ENCODE data around the gene ADCY4. TPM values are rescaled to one million over a fixed set of nuclear protein-coding genes. Genes with fewer than 3 reads are reported as not detected.

Gene ADCY4
- total and polyA plus RNA-seq, 2 of the 8 experiments (the other 6 are each of a cell fraction or from before 2014, with no cell fraction given) = 0.27 to 0.35 TPM

GRCh38 chr14:24334431-24335291, at the start of gene ADCY4 (continued):
- TF ChIP-seq SUZ12 (IDR thresholded peaks at IDR 0.05; ENCODE audit: low read length) = peak; percentile 90
- peak in 1 of 2 experiments; percentile 44; a peak in 1 of 4 replicates for TF ChIP-seq SIN3A (conservative IDR thresholded peaks at IDR 0.05 in 1 of 2, IDR thresholded peaks at IDR 0.05 in 1 of 2; ENCODE audit: low read depth in 1 of 2, low read length in 2 of 2)
- no peak for TF ChIP-seq TEAD4 (IDR thresholded peaks at IDR 0.05; ENCODE audit: low read depth, low read length)
- TF ChIP-seq KDM4A (IDR thresholded peaks at IDR 0.05; ENCODE audit: low read depth, low read length, severe bottlenecking) = peak; percentile 100
- peak; percentile 76 for TF ChIP-seq ASH2L (IDR thresholded peaks at IDR 0.05; ENCODE audit: low read length)
- no peak for TF ChIP-seq SIX5 (IDR thresholded peaks at IDR 0.05; ENCODE audit: low read depth, low read length)
